Astrocyte of the spinal cord (primary cell): ENCODE measurements around the gene HIVEP3.
A peak's percentile ranks its signal among the peaks of the same experiment; 100 is the strongest.

Experiments
- DNase-seq: peaks from one replicate; pipeline ENCODE4 v3.0.0; 2011; ENCODE audit warnings: low read depth, low spot score
- H3K4me3 ChIP-seq: 2 replicates; pipeline ENCODE4 v1.5.1; 2011; ENCODE audit warnings: low read depth, mild to moderate bottlenecking, low read length, moderate library complexity
- in situ Hi-C: cut with HindIII; loops from 2 replicates; pipeline ENCODE4 v1.10.0; 2017; ENCODE audit warnings: low sequenced_read_pairs
- TF ChIP-seq, protein P1 (sequence below): IDR thresholded peaks from 2 replicates; pipeline ENCODE4 v1.5.1; 2012; ENCODE audit warnings: low read depth, mild to moderate bottlenecking, low read length, inconsistent platforms

The HIVEP3 gene

DNA sequence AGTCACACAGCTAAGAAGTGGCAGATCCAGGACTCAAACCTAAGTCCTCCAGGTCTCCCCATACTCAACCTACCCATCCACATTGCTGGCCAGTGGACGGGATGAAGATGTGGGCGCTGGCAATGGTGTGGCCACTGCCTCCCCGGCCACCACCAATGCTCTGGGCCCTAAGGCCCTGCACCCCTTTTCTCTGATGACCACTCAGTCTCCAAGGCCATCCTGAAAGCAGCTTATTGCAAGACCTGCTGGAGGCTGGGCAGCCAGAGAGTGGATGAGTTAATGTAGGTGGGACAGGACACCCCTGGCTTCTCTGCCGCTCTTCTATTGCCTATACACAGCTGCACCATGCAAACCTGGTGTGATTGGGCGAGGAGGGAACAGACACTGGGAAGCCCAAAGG lies 178.7 kb downstream of the HIVEP3 start:
- no peak overlapping the region for H3K4me3 ChIP-seq
- no peak for DNase-seq
- in situ Hi-C loops, result no loop called here
- TF ChIP-seq, protein P1, sequence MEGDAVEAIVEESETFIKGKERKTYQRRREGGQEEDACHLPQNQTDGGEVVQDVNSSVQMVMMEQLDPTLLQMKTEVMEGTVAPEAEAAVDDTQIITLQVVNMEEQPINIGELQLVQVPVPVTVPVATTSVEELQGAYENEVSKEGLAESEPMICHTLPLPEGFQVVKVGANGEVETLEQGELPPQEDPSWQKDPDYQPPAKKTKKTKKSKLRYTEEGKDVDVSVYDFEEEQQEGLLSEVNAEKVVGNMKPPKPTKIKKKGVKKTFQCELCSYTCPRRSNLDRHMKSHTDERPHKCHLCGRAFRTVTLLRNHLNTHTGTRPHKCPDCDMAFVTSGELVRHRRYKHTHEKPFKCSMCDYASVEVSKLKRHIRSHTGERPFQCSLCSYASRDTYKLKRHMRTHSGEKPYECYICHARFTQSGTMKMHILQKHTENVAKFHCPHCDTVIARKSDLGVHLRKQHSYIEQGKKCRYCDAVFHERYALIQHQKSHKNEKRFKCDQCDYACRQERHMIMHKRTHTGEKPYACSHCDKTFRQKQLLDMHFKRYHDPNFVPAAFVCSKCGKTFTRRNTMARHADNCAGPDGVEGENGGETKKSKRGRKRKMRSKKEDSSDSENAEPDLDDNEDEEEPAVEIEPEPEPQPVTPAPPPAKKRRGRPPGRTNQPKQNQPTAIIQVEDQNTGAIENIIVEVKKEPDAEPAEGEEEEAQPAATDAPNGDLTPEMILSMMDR, result no peak

DNA sequence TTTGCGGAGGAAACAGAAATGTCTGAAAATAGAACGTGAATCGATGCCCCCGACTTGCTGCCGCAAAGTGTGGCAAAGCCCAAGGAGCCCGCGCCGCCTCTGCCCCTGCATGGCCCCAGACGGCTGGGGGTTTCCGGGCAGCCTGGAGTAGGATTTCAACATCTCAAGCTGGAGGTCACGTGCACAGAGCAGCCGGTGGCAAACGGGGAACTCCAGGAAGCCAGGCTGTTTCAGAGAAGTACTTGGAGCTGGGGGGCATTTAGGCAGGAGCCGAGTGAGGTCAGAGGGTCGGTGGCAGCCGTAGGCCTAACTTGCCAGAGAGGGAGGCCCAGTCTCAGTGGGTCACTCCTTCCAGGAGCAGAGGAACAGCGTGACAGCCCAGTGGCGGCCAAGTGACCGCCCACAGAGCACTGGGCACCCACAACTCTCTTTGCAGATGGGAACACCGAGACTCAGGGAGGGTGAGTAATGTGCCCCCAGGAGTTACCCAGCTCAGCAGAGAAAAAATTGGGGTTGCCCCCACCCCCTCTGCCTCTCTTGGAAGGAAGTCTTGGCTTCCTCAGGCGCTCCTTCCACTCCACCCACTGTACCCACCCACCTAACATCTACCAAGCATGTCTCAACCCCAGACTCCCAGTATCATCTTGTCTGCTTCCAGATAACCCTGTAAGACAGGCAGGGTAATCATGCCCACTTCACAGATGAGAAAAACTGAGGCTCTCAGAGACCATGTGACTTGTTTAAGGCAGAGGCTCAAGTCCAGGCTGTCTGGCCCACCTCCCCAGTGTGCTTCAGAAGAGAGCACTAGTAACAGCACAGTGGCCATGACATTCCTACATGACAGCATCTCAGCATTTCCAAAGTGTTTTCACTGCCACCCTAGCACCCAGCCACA lies 179.4 kb downstream of the HIVEP3 start:
- TF ChIP-seq, protein P1, result no peak
- DNase-seq, result peak; percentile 61
- in situ Hi-C loops, result no loop called here
- no peak overlapping the region for H3K4me3 ChIP-seq

DNA sequence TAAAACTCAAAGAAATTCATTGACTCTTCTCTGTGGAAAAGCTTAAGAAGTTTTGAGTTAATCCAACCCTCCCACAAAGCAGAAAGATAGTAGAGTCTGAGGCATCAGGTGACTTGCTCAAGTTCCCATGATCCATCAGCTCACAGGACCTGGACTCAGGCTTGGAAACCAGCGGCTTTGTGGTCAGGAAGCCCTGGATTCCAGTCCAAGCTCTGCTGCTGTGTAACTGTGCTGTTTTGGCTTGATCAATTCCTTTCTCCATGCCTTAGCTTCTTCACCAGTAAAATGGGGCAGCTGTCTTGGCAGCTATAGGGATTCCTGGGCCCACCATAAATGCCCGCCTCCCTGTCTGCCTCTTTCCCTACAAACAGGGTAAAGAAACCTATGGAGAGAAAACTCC lies 180.2 kb downstream of the HIVEP3 start:
- in situ Hi-C loops, result no loop called here
- TF ChIP-seq, protein P1, result no peak
- H3K4me3 ChIP-seq, result no peak overlapping the region
- DNase-seq, result peak; percentile 48

DNA sequence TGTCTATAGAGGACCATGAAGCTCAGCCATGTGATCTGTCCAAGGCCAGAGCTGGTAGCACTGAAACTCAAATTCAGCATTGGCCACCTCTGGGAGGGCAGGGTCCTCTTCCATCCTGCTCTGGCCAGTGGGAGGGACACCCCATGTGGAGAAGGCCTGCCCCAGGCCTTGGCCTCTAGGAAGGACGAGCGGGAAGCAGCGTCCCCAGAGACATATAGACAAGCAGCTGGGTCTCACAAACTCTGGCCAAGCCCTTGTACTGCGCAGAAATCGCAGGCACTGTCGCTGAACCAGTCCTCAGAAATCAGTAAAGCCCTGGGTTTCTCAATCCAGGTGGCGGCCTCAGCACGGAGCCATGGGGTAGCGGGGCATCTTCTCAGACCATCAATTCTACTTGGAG lies 180.7 kb downstream of the HIVEP3 start:
- in situ Hi-C loops, result no loop called here
- H3K4me3 ChIP-seq, result no peak overlapping the region
- DNase-seq, result no peak
- TF ChIP-seq, protein P1, result no peak

DNA sequence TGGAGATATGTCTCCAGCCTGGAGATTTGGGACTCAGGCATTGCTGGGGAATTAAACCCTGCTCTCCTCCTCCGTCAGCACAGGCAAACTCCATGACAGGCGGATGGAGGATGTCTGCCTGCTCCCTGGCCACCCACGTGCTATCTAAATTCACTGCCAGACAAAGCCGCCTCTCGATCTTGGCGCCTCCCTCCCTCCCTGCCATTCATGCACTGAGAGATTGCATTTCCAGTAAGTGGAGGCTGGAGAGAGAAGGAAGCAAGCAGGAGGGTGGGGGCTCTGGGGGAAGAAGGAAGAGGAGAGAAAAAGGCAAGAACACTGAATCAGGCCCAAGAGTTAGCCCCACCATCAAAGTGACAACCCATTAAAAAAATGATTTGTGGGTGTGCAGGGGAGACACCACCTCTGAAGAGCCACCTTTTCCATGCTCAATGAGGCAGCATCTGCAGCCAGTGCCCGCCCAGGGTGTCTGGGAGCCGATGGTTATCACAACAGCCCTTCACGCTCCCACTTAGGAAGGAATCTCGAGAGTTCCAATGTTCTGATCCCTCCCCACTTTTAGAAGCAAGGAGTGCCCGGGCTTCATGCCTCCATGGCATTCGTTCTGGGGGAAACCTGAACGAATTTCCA lies 183.0 kb downstream of the HIVEP3 start:
- in situ Hi-C loops, result no loop called here
- DNase-seq, result no peak
- H3K4me3 ChIP-seq, result no peak overlapping the region
- TF ChIP-seq, protein P1, result no peak

DNA sequence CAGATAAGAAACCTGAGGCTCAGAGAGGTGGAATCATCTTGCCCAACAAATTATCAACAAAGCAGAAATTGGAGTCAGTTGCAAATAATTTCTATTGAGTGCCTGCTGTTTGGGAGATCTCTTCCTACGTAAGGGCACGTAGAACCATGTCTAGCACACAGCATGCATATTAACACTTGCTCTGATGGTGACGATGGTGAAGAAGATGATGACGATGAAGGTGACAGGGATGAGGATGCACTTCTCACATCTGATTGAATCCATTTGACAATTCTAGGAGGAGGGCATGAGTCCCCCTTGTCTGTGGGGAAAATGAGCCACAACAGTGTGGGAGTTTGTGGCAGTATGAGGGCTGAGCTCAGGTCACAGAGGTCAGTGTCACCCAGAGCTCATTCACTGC lies 183.6 kb downstream of the HIVEP3 start:
- in situ Hi-C loops, result no loop called here
- H3K4me3 ChIP-seq, result no peak overlapping the region
- no peak for DNase-seq
- TF ChIP-seq, protein P1, result no peak
